ENCODE measurements around the gene PPP1R26. TPM values are rescaled to one million over a fixed set of nuclear protein-coding genes. Genes with fewer than 3 reads are reported as not detected.
A peak's percentile ranks its signal among the peaks of the same experiment; 100 is the strongest.

Gene PPP1R26
- total and polyA plus RNA-seq, 2 of the 8 experiments (the other 6 are each of a cell fraction or from before 2014, with no cell fraction given), result 9.8 to 32.7 TPM

DNA sequence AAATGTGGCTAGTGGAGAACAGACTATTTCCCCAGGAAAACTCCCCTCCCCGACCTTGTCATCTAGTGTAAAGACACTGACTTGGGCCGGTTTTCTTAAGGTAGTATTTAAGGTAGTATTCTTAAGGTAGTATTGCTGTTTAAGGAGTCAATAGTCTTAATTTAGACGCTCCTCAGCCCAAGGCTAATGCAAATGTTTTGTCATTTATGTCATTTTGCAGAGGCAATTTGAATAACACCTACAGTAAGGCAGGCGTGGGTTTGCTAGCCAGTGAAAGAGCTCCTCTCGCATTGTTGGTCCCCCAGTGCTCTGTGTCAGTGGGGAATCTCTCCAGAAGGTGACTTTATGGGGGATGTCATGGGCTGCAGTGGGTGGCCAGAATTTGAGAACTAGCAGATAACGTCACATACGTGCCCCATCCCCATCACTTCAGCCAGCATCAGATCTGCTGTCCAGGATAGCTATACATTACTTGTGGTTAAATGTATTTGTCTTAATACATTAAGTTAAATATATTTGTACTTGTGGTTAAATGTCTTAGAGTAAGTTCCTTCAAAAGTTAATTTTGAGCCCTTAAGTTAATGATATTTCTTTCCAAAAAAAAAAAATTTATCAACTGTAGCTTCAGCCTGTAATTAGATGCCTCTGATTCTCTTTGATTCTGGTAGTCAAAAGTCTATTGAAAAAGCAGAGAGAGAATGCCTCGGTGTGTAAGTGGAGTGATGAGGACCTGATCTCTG lies 2.6 kb downstream of the PPP1R26 start:
- no peak overlapping the region for H2BK20ac ChIP-seq (ENCODE audit: low read length)
- H3K23ac ChIP-seq (ENCODE audit: insufficient read length), result no peak overlapping the region
- H4K8ac ChIP-seq (ENCODE audit: extremely low read depth, insufficient read depth, low read length), result no peak overlapping the region
- DNase-seq (ENCODE audit: low read depth in 1 of 2, low spot score in 2 of 2), result no peak
- no peak overlapping the region for H4K5ac ChIP-seq (ENCODE audit: insufficient read length, low read depth, low read length)
- H2BK15ac ChIP-seq (ENCODE audit: low read length), result no peak overlapping the region
- H3K27ac ChIP-seq (ENCODE audit: low read depth, low read length), result no peak overlapping the region
- H2AFZ ChIP-seq (ENCODE audit: low read length), result no peak overlapping the region
- no peak overlapping the region for H3K56ac ChIP-seq (replicated peaks; ENCODE audit: insufficient read length, low read depth, low read length)
- H3K14ac ChIP-seq (ENCODE audit: insufficient read length), result no peak overlapping the region
- H2BK5ac ChIP-seq (ENCODE audit: low read depth, low read length), result no peak overlapping the region
- no peak overlapping the region; a peak in 2 of 4 replicates for H3K4me2 ChIP-seq (ENCODE audit: insufficient read depth in 1 of 2, low read depth in 2 of 2, low read length in 2 of 2)
- no peak overlapping the region for H2BK12ac ChIP-seq (ENCODE audit: low read depth, low read length)
- no peak overlapping the region for H3K4ac ChIP-seq (replicated peaks; ENCODE audit: insufficient read length, low read depth, low read length)
- H2AK5ac ChIP-seq (ENCODE audit: low read depth, low read length), result no peak overlapping the region
- H3K23me2 ChIP-seq (ENCODE audit: low read depth, low read length), result peaks cover 7% of the 10 kb centered on the region; the same call in 1 of the 2 replicates
- H4K20me1 ChIP-seq (replicated peaks in 1 of 2; ENCODE audit: control insufficient read depth in 1 of 2, insufficient read depth in 2 of 2, low read length in 2 of 2), result peaks cover 6 to 10% of the 10 kb centered on the region in 2 experiments
- H3K18ac ChIP-seq (ENCODE audit: extremely low read depth, low read length), result no peak overlapping the region
- peaks cover 4% of the 10 kb centered on the region for H3K79me1 ChIP-seq (ENCODE audit: low read depth, low read length)
- CTCF ChIA-PET (ENCODE audit: partially characterized antibody), result interaction anchor here (0.6 to 2.6 kb wide), 6 partner anchors 9 to 152 kb away, joined by 3 to 13 read pairs (median 4); a partner anchor contains a TSS
- H4K91ac ChIP-seq (replicated peaks; ENCODE audit: insufficient read length, low read length), result no peak overlapping the region
- no peak overlapping the region for H3K4me3 ChIP-seq (ENCODE audit: extremely low read depth in 1 of 4, insufficient read depth in 2 of 4, low read depth in 3 of 4, low read length in 4 of 4)
- peaks cover 3 to 20% of the 10 kb centered on the region in 2 experiments; a peak in 2 of 4 replicates for H3K79me2 ChIP-seq (ENCODE audit: control insufficient read depth in 1 of 2, insufficient read depth in 2 of 2, low read length in 2 of 2)
- H3K4me1 ChIP-seq (replicated peaks in 1 of 4; ENCODE audit: control insufficient read depth in 3 of 4, insufficient read depth in 4 of 4, low read length in 3 of 4), result peaks cover 0 to 8% (median 3%) of the 10 kb centered on the region in 4 experiments; a peak in 6 of 7 replicates
- no peaks in the 10 kb centered on the region; a peak in 1 of 7 replicates for H3K27me3 ChIP-seq (replicated peaks in 1 of 4; ENCODE audit: control insufficient read depth in 3 of 4, extremely low read depth in 1 of 4, insufficient read depth in 3 of 4, low read length in 3 of 4)
- FAIRE-seq, result peak; percentile 7
- POLR2A ChIA-PET (ENCODE audit: partially characterized antibody), result interaction anchor here (1.4 kb wide), 1 partner anchor 9 kb away, joined by 3 read pairs; no protein-coding TSS in a partner anchor
- no peak overlapping the region for H3K9ac ChIP-seq (replicated peaks in 1 of 4; ENCODE audit: extremely low read depth in 1 of 4, low read depth in 3 of 4, low read length in 3 of 4)
- H2BK120ac ChIP-seq (replicated peaks; ENCODE audit: low read depth, low read length), result no peak overlapping the region
- peaks cover 14 to 37% (median 34%) of the 10 kb centered on the region in 4 experiments for H3K36me3 ChIP-seq (ENCODE audit: control insufficient read depth in 2 of 4, insufficient read depth in 4 of 4, low read length in 3 of 4)
- no peaks in the 10 kb centered on the region for H3K9me3 ChIP-seq (ENCODE audit: insufficient read depth in 2 of 2, low read depth in 1 of 2, low read length in 1 of 2)
- WGBS, 2 experiments (ENCODE audit: extremely low coverage in 1 of 2, insufficient coverage in 1 of 2, insufficient read length in 1 of 2, insufficient replicate concordance in 2 of 2, low coverage in 1 of 2, low lambda C conversion rate in 2 of 2, missing lambda C conversion rate in 1 of 2), result 88% methylated on average over 8 of the region's 8 CpGs; no CpG with 5 or more reads in 1 of the 2 experiments
- TF ChIP-seq RXRA (IDR thresholded peaks at IDR 0.05; ENCODE audit: insufficient read depth, low read depth, low read length), result no peak
- TF ChIP-seq JUN (IDR thresholded peaks at IDR 0.05; ENCODE audit: low read depth, low read length), result no peak
- no peak for TF ChIP-seq RAD21 (IDR thresholded peaks at IDR 0.05 in 1 of 2, conservative IDR thresholded peaks at IDR 0.05 in 1 of 2; ENCODE audit: low read depth in 2 of 2, low read length in 2 of 2)
- TF ChIP-seq TAF1 (IDR thresholded peaks at IDR 0.05; ENCODE audit: low read depth, low read length), result no peak
- TF ChIP-seq TCF12 (IDR thresholded peaks at IDR 0.05; ENCODE audit: low read depth, low read length), result no peak
- no peak for TF ChIP-seq POU5F1 (IDR thresholded peaks at IDR 0.05; ENCODE audit: low read depth, low read length)
- TF ChIP-seq CREB1 (IDR thresholded peaks at IDR 0.05), result no peak
- no peak for TF ChIP-seq KDM1A (IDR thresholded peaks at IDR 0.05; ENCODE audit: borderline replicate concordance, low read length)
- no peak for TF ChIP-seq CEBPB (IDR thresholded peaks at IDR 0.05; ENCODE audit: low read depth, low read length)
- no peak for TF ChIP-seq TEAD4 (IDR thresholded peaks at IDR 0.05; ENCODE audit: low read depth, low read length)
- TF ChIP-seq CBX5 (IDR thresholded peaks at IDR 0.05; ENCODE audit: low read depth, low read length), result no peak
- TF ChIP-seq, protein P1, sequence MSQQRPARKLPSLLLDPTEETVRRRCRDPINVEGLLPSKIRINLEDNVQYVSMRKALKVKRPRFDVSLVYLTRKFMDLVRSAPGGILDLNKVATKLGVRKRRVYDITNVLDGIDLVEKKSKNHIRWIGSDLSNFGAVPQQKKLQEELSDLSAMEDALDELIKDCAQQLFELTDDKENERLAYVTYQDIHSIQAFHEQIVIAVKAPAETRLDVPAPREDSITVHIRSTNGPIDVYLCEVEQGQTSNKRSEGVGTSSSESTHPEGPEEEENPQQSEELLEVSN (IDR thresholded peaks at IDR 0.05), result no peak
